ENCODE results near the gene HMGN4.

GRCh38 chr6:26500102-26500501 is 38.1 kb upstream of the HMGN4 start, which contains the start of gene BTN1A1:
- no peak for TF ChIP-seq CTCF (IDR thresholded peaks at IDR 0.05)
- TF ChIP-seq POLR2A (IDR thresholded peaks at IDR 0.05), result no peak

Data from thyroid gland (tissue), 4 donors.